Activated CD4-positive, alpha-beta T cell treated with anti-CD3 and anti-CD28 coated beads, Interleukin-2, amount 50 U/mL, for 16 hours (primary cell): ENCODE results near the gene PPP5C.
A peak's percentile ranks its signal among the peaks of the same experiment; 100 is the strongest.

Source experiments
- DNase-seq: peaks from one replicate; pipeline ENCODE4 v3.0.0-alpha.2; 2020

PPP5C gene

GRCh38 chr19:46339446-46339845 is 7.4 kb upstream of the PPP5C start:
- no peak for DNase-seq

- no peak for DNase-seq
These were observed 6.7 kb upstream of the PPP5C start for GRCh38 chr19:46340051-46340659.

DNA sequence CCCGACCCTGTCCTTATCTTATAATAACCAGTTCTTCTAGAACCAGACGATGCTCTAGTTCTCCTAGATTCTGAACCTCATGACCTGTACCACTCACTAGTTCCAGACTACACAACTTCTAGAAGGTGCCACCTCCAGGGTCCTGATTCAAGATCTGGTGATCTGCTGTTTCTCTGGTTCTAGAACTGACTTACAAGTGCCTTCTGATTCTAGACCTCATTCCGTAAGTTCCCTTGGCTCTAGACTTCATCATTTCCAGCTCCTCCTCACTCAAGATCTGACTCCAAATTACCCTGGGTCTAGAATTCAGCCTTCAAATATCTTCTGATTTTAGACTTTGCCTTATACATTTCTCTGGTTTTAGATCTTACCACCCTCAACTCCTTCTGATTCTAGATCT is 5.0 kb upstream of the PPP5C start:
- no peak for DNase-seq

DNA sequence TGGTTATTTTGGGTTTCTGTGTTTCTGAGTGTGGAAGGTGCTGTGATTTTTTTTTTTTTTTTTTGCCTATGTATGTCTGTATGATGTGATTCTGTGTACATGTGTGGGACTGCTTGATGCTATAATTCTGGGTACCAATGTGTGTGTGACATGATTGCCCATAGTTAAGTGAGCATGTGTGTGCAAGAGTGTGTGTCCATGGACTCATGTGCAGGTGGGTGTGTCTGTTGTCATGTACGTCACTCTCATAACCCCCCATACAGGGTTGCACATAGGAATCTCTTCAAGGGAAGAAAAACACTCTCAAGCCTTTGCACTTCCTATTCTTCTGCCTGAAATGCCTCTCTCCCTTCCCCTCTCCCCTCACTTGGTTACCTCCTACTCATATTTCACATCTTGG is 2.5 kb upstream of the PPP5C start:
- DNase-seq: no peak

DNA sequence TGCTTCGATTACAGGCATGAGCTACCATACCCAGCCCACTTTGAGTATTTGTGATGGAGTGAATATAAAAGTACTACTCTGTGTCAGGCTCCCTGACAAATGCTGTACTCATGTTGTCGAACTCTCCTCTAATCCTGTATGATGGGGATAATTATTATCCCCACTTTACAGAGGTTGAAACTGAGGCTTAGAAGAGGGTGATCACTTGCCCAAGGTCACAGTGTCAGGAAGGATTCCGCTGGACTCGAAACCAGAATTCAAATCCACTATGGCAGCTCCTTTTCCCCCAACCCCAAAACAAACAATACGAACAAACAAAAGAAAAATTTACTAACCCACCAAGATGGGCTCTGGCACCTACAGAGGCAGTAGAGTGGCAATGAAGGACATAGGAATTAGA is 1.7 kb upstream of the PPP5C start:
- no peak for DNase-seq

GRCh38 chr19:46347572-46347883 is 641 bp downstream of the PPP5C start:
- no peak for DNase-seq

DNA sequence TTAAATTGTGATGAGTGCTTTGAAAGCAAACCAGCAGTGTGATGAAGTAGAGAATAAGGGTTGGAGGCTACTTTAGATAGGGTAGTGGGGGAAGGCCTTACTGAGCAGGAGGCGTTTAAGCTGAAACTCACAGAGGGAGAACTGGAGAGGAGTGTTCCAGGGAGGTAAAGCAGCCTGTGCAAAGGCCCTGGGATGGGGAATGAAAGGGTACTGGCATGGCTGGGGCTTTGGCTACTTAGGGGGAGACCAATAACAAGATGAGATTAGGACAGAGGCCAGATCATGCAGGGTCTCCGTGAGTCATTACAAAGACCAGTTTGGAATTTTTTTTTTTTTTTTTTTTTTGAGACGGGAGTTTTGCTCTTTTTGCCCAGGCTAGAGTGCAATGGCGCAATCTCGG is 1.1 kb downstream of the PPP5C start:
- DNase-seq: no peak

DNA sequence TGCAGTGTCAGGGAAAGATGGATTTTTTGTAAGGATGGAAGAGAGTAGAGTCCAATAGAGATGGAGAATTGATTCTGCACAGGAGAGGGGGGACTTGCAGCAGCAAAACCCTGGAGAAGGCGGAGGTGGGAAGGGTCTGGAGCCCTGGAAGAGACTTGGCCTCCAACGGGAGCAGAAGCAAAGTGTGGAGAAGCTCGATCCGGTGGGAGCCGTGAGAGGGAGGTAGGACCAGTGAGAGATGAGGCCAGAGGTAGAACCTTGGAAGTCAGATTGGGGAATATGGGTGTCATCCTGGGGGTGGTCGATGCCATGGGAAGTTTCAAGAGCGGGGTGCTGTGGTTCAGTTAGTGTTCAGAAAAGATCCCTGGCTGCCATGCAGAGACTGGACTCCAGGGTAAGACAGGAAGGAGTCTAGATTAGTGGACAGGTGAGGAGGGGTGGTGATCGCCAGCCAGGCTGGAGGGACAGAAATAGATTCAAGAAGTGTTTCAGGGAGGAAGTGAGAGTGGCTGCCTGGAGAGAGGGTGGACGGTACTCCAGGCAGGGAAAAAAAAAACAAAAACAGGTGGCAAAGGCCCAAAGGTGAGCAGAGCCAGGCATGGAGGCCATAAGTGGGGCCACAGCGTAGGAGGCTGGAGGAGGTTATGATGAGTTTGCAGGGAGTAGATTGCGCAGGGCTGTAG is 2.6 kb downstream of the PPP5C start:
- no peak for DNase-seq

GRCh38 chr19:46350029-46350757 is 3.3 kb downstream of the PPP5C start:
- DNase-seq: peak; percentile 37

- peak; percentile 47 for DNase-seq
These were observed 3.9 kb downstream of the PPP5C start for GRCh38 chr19:46350758-46351159.

GRCh38 chr19:46351241-46352041 is 4.6 kb downstream of the PPP5C start:
- DNase-seq: peak; percentile 69

GRCh38 chr19:46353730-46354528 is 7.0 kb downstream of the PPP5C start:
- no peak for DNase-seq

DNA sequence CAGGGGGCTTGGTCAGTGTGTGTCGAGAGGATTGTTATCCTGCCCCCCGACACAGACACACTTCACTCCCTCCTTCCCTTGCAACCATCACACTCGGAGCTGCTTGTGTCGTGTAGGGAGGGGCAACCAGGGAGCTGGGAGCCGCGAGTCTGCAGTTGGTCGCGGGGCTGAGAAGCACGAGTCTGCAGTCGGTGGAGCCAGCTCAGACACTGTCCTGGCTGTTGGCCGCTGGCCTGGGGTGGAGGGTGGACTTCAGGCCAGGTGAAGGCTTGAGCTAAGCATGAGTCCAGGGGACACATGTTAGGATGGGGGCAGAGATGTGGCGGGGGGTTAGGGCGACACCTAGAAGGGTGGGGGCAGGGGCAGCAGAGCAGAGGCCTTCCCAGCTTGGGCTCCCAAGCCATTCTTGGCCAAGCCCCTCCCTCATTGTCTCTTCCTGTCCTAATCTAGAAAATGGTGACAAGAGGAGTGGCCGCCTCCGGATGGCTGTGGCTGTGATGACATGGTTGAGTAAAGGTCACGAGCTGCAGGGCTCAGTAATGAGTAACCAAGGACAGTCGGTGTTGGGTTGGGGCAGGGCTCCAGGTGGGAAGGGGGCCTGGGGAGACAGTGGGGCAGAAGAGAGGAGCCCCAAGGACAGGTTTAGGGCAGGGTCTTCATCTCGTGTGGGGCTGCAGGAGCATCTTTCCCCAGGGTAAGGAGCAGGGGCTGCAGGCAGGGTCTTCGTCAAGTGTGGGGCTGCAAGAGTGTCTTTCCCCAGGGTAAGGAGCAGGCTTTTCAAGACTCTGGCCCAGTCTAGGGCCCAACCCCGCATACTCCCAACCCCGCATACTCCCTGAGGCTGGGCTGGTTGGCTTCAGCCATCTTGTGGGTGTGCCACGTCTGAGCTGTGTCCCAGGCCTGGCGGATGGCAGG is 8.6 kb downstream of the PPP5C start:
- no peak for DNase-seq

GRCh38 chr19:46356149-46357055 is 9.5 kb downstream of the PPP5C start:
- no peak for DNase-seq

DNA sequence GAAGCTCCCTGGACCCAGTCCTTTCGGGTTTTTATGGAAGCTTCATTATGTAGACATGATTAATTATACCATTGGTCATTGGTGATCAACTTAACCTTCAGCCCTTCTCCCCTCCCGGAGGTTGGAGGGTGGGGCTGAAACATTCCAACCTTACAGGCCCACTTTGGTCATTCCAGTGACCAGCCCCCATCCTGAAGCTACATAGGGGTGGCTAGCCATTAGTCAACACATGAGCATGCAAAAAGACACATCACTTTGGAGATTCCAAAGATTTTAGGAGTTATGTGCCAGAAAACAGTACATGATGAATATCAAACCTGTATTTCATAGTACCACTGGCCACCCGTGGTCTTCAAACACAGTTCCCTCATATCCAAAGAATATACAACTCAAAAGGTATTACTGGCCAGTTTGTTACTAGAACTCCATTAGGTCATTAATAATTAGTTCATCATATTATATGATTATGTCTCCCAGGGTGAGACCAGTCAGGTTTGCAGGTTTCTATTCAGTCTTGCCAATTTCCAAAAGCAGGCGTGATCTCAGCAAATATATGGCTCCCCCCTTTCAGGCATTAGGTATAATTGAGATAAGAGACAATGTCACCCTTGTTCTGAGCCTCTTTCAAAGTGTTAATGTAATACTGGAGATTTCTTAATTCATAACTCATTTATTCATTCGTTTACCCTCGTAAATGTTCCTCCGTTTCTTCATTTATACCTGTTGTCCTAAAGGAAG is 11.1 kb downstream of the PPP5C start:
- no peak for DNase-seq

GRCh38 chr19:46361915-46362314 is 15.0 kb downstream of the PPP5C start:
- DNase-seq: peak; percentile 23

DNA sequence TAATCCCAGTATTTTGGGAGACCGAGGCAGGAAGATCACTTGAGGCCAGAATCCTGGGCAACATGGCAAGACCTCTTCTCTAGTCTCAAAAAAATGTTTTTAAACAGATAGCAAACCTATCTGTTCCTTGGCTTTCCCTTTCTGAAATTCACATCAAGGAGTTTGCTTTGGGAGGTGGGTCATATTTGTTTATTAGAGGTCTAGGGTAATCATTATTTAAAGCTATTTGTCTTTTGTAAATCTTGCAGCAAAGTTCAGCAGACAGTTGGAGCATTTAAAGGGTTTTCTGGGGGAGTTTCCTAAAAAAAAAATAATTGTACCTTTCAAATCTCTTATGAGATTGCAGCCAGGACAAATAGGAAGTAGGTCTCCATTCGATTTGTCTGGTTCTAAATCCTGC is 17.5 kb downstream of the PPP5C start:
- no peak for DNase-seq

- no peak for DNase-seq
These were observed 18.7 kb downstream of the PPP5C start for GRCh38 chr19:46365561-46365960.

DNA sequence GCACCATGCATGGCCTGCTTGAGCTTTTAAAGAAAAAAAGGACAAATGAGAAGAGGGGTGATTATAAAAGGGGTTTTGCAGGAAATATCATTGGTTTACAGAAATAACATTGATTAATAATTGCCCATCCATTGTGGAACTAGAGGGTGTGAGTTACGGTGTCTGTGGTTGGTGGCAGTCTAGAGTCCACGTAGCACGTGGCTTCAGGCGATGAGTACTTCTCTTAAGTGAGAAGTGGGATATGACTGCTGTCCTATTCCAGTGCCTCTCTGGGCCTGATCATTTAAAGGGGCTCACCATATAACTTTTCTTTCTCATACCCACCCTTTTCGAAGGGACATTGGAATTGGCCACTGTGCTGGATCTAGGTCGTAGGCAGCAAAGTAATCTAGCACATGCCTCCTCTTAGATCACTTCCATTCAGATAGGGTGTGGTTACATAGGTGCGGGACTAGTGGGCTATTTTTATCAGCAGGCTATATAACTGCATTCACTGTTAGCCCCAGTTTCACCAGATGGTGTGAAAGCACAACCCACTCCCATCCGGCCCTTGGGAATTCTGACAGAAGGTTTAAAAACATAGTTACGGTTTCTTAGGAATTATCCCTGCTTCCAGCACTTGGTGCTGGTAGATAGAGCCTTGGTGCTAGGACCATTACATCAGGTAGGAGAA is 19.9 kb downstream of the PPP5C start:
- DNase-seq: no peak
